ENCODE results near the gene NDUFB4. TPM values are rescaled to one million over a fixed set of nuclear protein-coding genes. Genes with fewer than 3 reads are reported as not detected.

NDUFB4 gene
- 32.9 and 36.3 TPM in 2 replicates for total RNA-seq

GRCh38 chr3:120596116-120596852 is at the start of gene NDUFB4:
Gene NDUFB4, plus strand, starts transcription at chr3:120596336. Its CDS starts 24 bp downstream, at chr3:120596360.

Other genes starting within 250 kb of the NDUFB4 start
- gene LRRC58, start 247.0 kb upstream of the NDUFB4 start, total RNA-seq, result 11.4 and 16.5 TPM in 2 replicates
- 526 and 654 TPM in 2 replicates for gene FSTL1, start 145.3 kb upstream of the NDUFB4 start, total RNA-seq
- gene HGD, start 85.9 kb downstream of the NDUFB4 start, total RNA-seq, result 0.26 and 0.32 TPM in 2 replicates
- 12.9 and 14.3 TPM in 2 replicates for gene RABL3, start 146.2 kb downstream of the NDUFB4 start, total RNA-seq
- 13.1 and 15.2 TPM in 2 replicates for gene GTF2E1, start 146.4 kb downstream of the NDUFB4 start, total RNA-seq